AG04450 (cell line): Measurements from ENCODE around the gene SAA1. TPM values are rescaled to one million over a fixed set of nuclear protein-coding genes. Genes with fewer than 3 reads are reported as not detected.
"Not testable (repeated sequence)": the region's sequence is repeated elsewhere in the genome, so short reads cannot be mapped to it uniquely, and the experiment has no call there.

ENCODE experiments used
- CTCF ChIA-PET: fragments of 300-600, 350-600 bp; formaldehyde crosslinking; extraction: SDS; loops from one replicate; lab custom pipeline; 2022; ENCODE audit warnings: antibody characterized with exemption, inconsistent platforms; lab: Charles Lee
- POLR2A ChIA-PET: fragments of 350-600 bp; formaldehyde crosslinking; extraction: SDS; loops from one replicate; lab custom pipeline; 2021; ENCODE audit warnings: antibody characterized with exemption, inconsistent platforms; lab: Yijun Ruan, JAX
- DNase-seq: peaks from one replicate; pipeline ENCODE4 v3.0.0-alpha.2; 2011; ENCODE audit warnings: low read depth, low spot score
- H3K27ac ChIP-seq: one replicate; pipeline ENCODE4 v1.5.1; 2012; ENCODE audit warnings: low read depth, low read length, control low read depth
- H3K27me3 ChIP-seq: one replicate; pipeline ENCODE4 v1.6.0; 2012; ENCODE audit warnings: low read length; ENCODE audit not compliant: control insufficient read depth, insufficient read depth
- H3K4me3 ChIP-seq: 2 replicates; pipeline ENCODE4 v1.5.1; 2011; ENCODE audit warnings: mild to moderate bottlenecking, low read depth, low read length, control low read depth
- H3K9me3 ChIP-seq: 2 replicates; pipeline ENCODE4 v1.5.1; 2012; ENCODE audit warnings: low read length; ENCODE audit not compliant: control insufficient read depth, insufficient read depth
- polyA plus RNA-seq: library from polyadenylated mRNA; depleted of rRNA; stranded (reverse); fragments of >200 nt; gene quantifications from 2 replicates; pipeline ENCODE4 v1.2.3, GENCODE V29; 2011
- TF ChIP-seq, protein P1 (sequence below): IDR thresholded peaks from 2 replicates; pipeline ENCODE4 v1.5.1; 2011; ENCODE audit warnings: low read depth, low read length, control low read depth, inconsistent platforms

Gene SAA1
- polyA plus RNA-seq, 1 experiment, result not detected

DNA sequence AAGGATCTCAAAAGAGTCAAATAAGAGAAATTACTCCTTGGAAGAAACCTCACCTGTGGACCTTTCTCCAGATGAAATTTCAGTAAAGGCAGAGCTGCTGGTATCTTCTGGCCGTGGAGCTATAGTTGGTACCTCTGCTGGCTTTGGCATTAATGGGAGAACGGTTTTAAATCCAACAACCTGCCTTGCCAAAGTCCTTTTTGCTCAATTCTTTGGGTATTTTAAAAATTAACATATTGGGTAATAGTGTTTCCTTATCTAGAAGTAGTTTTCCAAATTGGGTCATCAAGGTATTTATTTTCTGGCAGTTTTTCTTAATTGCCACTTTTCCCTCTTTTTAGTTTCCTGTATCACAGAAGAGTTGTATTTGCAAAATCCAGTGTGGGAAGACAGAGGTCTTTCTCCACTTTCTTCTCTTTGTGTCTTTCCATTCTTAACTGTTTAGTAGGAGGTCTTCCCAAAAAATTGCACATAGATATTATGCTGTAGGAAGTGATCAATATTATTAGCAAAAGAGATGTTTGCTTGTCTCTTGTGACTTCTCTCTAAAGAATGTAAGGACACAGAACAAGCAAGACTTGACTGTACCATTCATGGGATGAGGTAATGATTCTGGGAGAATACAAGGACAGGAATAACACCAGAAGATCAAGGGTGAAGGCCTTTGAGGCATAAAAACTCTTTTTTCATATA, 29.3 kb upstream of the SAA1 start, which contains the start of gene SAA4:
Gene SAA4 (minus strand): TSS at position 139 of the 693 bp plus-strand sequence. CDS start 876 bp downstream, outside the sequence.
- Histone ChIP-seq H3K9me3 (no peaks in the 10 kb centered on the region), H3K4me3 (no peak within 1 kb of the TSS), H3K27me3 (peaks cover 4% of the 10 kb centered on the region), H3K27ac (no peak within 1 kb of the TSS)
- ChIA-PET CTCF (interaction anchor here (0.7 kb wide), 1 partner anchor 246 kb away, joined by 4 read pairs; no protein-coding TSS in a partner anchor), POLR2A (no interaction called here)
- DNase-seq, result no peak
- TF ChIP-seq, protein P1, sequence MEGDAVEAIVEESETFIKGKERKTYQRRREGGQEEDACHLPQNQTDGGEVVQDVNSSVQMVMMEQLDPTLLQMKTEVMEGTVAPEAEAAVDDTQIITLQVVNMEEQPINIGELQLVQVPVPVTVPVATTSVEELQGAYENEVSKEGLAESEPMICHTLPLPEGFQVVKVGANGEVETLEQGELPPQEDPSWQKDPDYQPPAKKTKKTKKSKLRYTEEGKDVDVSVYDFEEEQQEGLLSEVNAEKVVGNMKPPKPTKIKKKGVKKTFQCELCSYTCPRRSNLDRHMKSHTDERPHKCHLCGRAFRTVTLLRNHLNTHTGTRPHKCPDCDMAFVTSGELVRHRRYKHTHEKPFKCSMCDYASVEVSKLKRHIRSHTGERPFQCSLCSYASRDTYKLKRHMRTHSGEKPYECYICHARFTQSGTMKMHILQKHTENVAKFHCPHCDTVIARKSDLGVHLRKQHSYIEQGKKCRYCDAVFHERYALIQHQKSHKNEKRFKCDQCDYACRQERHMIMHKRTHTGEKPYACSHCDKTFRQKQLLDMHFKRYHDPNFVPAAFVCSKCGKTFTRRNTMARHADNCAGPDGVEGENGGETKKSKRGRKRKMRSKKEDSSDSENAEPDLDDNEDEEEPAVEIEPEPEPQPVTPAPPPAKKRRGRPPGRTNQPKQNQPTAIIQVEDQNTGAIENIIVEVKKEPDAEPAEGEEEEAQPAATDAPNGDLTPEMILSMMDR, result no peak

DNA sequence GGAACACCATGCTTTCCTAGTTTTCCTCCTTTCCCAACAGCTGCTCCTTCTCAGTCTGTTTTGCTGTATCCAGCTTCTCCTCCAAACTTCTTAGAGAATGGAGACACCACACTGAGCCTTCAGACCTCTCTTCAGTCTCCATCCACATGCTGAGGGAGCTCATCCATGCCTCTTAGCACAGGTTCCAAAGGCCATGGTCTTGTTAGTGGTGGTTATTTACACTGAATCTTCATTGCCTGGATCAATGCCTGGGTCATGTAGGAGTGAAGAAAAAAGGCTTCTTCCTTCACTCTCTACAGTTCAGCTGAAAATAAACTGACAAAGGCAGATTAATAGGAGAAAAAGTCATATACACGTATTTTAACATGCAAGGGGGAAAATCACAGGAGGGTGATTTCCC, 26.4 kb upstream of the SAA1 start:
- CTCF ChIA-PET, result no interaction called here
- POLR2A ChIA-PET, result no interaction called here

DNA sequence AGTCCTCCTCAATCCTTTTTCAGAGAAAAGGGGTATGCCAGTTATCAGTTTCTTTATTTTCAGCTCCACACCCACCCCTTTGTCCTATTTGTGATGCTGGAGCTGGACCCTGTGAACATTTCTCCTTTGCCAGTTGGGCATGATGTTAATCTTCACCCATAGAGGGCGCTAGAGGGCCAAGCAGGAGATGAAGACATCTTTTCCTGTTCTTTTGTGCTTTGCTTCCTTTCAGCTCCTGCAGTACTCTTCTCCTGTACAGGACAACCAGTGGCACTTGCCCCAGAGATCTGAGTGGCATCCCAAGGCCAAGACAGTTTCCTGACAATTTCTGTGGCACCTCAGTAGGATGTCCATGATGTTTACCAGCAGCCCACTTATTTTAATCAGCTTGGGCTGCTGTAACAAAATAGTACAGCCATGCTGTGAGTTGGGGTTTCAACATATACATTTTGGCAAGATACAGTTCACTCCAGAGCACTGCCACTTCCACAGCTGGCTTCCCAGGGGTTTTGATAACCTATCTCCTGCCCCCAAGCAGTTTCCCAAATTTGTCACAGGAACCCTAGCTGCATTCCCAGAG, 22.2 kb upstream of the SAA1 start:
- ChIA-PET CTCF (interaction anchor here (0.5 to 2.1 kb wide), 43 partner anchors 9 to 997 kb away, joined by 3 to 11 read pairs (median 4); partner anchors contain the start of genes MRGPRX4 and TSG101), POLR2A (interaction anchor here (0.8 kb wide), 1 partner anchor 150 kb away, joined by 3 read pairs; the partner anchor contains the start of gene LDHA)

More for the DNA sequence above, 26.4 kb upstream of the SAA1 start:
- no peak overlapping the region for H3K27ac ChIP-seq
- no peak for DNase-seq
- H3K4me3 ChIP-seq, result no peak overlapping the region
- TF ChIP-seq, protein P1, result no peak
- H3K9me3 ChIP-seq, result no peaks in the 10 kb centered on the region
- H3K27me3 ChIP-seq, result peaks cover 4% of the 10 kb centered on the region

DNA sequence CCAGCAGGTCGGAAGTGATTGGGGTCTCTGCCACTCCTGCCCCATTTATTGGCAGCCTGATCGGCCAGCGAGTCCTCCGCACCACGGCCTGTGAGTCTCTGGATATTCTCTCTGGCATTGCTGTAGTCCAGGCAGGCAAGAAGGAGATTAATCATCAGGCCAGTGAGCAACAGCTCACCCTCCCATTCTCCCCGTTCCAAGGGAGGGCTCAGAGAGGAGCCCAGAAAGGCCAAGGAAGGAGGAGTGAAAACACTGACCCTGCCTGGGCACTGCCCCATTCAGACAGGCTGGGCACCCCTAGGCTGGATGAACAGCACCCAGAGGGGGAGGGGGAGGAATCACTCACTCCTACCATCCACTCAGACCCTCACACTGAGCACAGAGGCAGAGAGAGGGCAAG, 20.7 kb upstream of the SAA1 start:
- POLR2A ChIA-PET, result no interaction called here

More for the DNA sequence above, 22.2 kb upstream of the SAA1 start:
- no peak overlapping the region for H3K4me3 ChIP-seq
- no peak overlapping the region for H3K27ac ChIP-seq
- peaks cover 8% of the 10 kb centered on the region for H3K27me3 ChIP-seq
- no peaks in the 10 kb centered on the region for H3K9me3 ChIP-seq
- TF ChIP-seq, protein P1, result peak; percentile 92
- peak; percentile 45 for DNase-seq

DNA sequence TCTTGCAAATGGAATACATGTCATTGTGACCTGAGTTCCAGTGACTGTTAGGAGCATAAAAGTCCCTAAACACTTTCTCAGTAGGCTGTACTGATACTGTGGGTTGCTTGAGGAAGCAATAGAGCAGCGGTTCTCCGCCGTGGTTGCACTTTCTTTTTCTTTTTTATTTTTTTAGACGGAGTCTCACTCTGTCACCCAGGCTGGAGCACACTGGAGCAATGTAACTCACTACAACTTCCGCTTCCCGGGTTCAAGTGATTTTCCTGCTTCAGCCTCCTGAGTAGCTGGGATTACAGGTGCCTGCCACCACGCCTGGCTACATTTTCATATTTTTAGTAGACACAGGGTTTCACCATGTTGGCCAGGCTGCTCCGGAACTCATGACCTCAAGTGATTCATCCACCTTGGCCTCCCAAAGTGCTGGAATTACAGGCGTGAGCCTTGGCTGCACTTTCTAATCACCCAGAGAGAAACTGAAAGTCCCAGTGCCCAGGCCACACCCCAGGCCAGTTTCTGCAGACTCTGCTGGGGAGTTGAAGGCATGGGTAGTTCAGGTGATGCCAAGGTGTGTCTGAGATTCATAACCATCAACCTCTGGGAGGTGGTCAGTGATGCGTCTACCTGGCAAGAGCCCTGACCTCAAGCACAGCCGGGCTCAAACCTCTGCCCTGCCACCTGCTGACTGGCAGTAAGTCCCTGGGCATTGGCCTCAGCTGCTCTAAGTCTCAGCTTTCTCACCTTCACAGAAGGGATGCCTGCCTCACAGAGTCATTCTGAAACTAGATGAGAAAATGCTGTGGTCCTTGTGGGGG, 19.5 kb upstream of the SAA1 start:
- H3K4me3 ChIP-seq, H3K27ac ChIP-seq, H3K27me3 ChIP-seq, POLR2A ChIA-PET, DNase-seq, CTCF ChIA-PET, H3K9me3 ChIP-seq: not testable (repeated sequence)

More for the DNA sequence above, 20.7 kb upstream of the SAA1 start:
- Histone ChIP-seq H3K9me3 (no peaks in the 10 kb centered on the region), H3K27ac (no peak overlapping the region), H3K27me3 (peaks cover 7% of the 10 kb centered on the region), H3K4me3 (no peak overlapping the region)
- CTCF ChIA-PET, result interaction anchor here (0.6 to 0.9 kb wide), 2 partner anchors 201 to 406 kb away, joined by 3 read pairs; no protein-coding TSS in a partner anchor
- no peak for DNase-seq
- TF ChIP-seq, protein P1, result no peak

DNA sequence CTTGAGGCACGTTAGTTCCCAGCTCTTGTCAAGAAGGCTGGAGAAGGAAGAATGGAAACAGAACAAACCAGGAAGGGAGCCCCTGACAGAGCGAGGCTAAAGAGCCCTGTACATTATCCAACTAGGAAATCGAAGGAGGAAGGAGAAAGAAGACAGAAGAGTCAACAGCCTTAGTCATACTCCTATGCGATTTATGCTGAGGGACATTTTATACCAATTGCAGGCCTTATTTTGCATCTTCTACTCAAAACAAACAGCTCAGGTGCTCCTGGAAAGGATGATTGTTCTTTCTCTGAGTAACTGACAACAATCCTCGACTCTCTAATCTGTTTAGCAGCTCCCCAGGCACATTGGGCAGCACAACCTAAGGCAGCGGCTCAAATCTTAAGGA, 18.9 kb upstream of the SAA1 start:
- DNase-seq, H3K9me3 ChIP-seq, H3K27me3 ChIP-seq, CTCF ChIA-PET, H3K4me3 ChIP-seq, POLR2A ChIA-PET, H3K27ac ChIP-seq: not testable (repeated sequence)
